HCEC 1CT (cell line): ENCODE results near the gene KLRC2.
"Not testable (repeated sequence)": the region's sequence is repeated elsewhere in the genome, so short reads cannot be mapped to it uniquely, and the experiment has no call there.

Experiments used
- DNase-seq: peaks from one replicate; pipeline ENCODE4 v3.0.0-alpha.2; 2017

Gene KLRC2

DNA sequence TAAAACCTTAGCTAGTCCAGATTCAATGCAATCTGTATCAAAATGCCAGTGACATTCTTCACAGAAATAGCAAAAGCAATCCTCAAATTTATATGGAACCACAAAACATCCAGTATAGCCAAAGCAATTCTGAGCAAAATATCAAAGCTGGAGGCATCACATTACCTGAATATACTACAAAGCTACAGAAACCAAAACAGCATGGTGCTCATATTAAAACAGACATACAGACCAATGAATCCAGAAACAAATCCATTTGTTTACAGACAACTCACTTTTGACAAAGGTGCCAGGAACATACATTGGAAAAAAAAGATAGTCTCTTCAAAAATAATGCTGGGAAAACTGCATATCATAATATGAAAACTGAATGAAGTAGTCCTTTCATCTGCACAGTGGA lies 31.0 kb downstream of the KLRC2 start:
- no peak for DNase-seq

DNA sequence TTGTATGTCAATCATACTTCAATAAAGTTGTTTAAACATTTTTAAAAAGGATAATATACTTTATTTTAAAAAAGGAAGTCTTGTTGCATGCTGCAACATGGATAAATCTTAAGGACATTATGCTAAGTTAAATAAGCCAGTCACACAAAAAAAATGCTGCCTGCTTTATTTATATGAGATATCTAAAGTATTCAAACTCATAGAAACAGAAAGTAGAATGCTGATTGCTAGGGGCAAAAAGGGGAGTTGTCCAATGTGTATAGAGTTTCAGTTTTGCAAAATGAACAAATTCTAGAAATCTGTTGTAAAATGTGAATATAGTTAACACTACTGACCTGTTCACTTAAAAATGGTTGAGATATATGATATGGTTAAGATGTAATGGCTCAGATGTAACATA lies 35.0 kb downstream of the KLRC2 start:
- DNase-seq: no peak

DNA sequence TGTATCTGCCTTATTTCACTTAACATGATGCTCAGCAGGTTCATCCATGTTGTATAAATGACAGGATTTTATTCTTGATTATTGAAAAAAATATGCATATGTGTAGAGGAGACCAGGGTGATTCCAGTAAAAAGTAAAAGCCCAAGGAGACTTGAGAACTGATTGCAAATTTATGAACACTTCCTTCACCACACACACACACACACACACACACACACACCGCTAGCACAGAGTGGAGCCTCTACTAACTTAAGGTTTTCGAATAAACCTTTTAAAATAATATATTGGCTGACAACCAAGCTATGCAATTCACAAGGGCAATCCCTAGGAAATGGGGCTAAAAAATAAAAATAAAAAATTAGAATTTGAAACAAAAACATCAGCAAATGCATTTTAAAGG lies 37.6 kb downstream of the KLRC2 start:
- no peak for DNase-seq

DNA sequence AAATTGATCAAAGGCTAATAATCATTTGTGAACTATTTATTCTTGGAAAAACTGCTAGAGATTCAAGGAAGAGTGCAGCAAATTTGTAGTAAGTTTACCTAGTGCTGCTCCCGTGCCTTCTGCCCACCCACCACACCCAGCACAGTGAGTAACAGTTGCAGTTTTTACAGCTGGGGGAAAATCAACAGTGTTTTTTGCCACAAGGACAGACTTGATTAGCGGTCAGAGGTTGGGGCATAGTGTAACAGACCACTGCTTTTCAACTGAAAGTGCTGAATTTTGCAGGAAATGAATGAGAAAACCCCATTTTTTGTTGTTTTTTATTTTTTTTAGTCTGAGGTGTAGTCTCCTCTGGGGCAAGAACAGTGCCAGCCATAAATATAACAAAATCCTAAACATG lies 38.5 kb downstream of the KLRC2 start:
- DNase-seq: no peak

DNA sequence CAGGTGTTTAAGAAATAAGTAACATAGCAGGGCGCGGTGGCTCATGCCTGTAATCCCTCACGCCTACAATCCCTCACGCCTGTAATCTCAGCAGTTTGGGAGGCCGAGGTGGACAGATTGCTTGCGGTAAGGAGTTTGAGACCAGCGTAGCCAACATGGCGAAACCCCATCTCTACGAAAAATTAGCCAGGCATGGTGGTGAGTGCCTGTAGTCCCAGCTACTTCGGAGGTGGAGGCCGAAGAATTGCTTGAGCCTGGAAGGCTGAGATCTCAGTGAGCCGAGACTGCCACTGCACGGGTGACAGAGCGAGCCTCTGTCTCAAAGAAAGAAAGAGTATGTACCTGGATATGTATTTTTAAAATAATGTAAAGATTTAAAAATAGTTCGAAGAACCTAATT lies 39.6 kb downstream of the KLRC2 start:
- DNase-seq: not testable (repeated sequence)

DNA sequence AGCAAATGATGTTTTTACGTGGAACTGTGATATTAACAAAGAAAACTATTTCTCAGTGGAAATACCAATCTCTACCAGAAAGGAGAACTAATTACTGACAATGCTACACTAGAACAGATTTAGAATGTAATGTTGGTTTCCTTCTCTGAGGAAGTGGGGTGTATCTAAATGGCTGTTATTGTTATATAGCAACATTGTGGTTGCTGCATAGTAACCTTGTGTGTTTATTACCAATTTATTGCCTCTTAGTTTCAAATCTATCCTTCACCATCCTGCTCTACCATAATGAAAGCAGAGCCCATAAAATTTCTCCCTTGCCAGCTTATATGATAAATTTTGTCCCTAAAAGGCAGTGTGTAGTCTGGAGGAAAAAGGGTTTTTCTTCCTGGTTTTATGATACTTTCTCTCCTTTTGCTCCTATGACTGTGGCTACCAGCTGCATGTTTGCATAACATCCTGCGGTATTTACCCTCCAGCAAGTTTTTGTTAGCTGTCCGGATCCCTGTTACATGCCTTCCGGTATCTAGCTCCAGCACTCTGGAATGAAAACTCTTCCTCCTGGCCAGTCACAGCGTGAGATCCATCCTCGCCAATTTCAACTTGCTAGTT lies 40.3 kb downstream of the KLRC2 start:
- peak; percentile 83 for DNase-seq

DNA sequence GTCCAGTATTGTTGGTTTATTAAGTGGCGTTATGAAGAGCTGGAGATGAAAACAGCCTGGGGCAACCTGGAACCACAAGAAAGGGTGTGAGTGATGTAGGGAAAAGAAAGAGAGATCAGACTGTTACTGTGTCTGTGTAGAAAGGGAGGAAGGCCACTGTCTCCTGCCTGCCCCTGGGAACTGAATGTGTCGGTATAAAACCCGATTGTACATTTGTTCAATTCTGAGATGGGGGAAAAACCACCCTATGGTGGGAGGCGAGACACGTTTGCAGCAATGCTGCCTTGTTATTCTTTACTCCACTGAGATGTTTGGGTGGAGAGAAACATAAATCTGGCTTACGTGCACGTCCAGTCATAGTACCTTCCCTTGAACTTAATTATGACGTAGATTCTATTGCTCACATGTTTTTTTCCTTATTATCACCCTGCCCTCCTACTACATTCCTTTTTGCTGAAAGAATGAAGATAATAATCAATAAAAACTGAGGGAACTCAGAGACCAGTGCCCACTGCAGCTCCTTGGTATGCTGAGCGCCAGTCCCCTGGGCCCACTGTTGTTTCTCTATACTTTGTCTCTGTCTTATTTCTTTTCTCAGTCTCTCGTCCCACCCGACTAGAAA lies 41.2 kb downstream of the KLRC2 start:
- not testable (repeated sequence) for DNase-seq

DNA sequence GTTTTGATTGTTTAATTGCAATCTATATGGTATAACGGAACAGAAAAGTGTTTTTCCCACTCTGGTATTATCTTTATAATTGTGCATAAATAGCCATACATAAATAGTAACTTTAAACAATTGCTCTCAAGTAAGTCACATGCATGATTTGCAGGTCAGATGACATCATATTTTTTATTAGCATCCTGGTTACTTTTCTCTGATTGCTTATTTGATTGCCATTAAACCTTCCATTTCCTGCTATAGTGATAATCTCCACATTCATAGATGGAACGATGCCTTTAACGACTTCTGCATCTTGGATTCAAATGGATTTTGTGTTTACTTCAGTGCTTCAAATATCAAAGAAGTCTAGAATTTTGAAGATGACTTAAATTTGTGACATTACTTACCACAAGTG lies 42.5 kb downstream of the KLRC2 start:
- DNase-seq: no peak

DNA sequence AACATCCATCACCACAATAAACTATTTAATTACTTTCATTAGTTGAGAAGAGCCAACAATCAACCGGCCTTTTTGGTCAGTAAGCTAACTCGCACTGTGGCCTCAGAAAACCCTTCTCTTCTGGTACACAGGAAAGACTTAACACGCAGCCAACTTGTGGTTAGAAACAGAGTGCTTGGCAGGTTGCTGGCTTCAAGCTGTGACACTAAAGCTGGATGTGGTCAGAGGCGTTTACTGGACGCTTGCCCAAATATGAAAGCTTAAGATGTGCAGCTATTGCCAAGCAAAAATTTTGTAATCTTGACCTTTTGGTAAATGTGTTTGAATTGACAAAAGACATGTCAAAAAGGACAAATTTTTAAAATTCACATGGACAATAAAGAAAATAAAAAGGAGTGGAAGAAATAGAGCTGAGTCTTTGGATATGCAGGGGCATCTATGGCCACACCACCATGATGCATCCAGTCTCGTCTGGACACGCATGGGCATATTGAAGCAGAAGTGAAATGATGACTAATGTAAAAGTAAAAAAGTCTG lies 43.3 kb downstream of the KLRC2 start:
- peak; percentile 93 for DNase-seq

DNA sequence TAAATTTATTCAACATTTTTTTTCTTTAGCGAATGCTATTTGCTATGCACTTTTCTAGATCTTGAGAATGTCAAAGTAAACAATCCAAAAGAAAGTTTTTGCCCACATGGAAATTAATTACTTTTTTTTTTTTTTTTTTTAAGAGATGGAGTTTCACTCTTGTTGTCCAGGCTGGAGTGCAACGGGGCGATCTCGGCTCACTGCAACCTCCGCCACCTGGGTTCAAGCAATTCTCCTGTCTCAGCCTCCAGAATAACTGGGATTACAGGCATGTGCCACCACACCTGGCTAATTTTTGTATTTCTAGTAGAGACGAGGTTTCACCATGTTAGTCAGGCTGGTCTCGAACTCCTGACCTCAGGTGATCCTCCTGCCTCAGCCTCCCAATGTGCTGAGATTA lies 44.8 kb downstream of the KLRC2 start:
- not testable (repeated sequence) for DNase-seq

DNA sequence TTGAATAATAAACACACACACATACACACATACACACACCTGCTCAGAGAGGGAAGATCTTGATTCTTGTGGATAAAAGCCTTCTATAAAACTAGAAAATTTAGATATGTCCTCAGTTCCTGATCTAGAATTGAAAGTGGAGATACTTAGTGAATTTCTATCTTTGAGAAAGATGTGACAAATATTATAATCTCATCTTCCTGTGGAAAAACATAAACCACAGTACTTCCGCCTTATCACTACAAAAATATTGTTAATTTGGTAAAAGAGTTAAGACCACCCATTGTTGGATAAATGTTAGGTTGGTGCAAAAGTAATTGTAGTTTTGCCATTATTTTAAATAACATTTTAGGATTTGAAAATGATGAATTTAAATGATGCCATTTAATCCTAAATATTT lies 45.9 kb downstream of the KLRC2 start, which contains the start of gene KLRK1:
KLRK1 (minus strand) TSS at position 138 of the 400 bp plus-strand sequence. CDS start 1,231 bp downstream, outside the sequence.
- no peak for DNase-seq

DNA sequence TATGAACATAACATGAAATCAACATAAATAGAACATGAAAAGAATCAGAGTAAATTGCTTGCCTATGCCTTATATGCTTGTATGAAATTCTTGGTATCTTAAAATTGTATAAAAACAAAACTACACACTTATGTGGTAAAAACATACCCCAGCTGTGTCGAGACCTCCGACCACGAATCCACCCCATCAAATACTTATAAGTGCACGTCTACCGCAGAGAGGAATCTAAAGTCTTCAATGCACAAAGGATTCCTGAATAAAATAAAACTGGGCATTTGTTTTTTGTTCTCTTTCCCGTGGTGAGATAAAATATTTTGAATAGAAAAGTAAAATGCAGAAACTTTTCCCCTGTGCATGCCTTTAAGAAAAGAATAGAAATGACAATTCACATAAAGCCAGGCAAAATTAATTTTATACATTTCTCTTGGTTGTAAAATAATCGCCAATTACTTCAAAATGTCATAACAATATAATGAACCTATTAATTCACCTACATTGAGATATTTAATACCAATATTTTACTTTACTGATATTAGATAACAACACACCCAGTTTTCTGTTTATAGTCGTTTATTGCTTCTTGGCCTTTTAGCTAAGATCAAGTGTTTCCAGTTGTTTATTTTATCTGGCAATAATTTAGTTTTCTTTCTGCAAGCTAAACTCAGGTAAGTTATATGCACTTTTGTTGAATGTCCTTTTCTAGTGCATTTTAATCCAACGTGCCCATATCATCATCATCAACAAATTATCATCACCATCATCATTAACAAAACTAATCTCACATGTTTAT lies 47.0 kb downstream of the KLRC2 start:
- DNase-seq: no peak

DNA sequence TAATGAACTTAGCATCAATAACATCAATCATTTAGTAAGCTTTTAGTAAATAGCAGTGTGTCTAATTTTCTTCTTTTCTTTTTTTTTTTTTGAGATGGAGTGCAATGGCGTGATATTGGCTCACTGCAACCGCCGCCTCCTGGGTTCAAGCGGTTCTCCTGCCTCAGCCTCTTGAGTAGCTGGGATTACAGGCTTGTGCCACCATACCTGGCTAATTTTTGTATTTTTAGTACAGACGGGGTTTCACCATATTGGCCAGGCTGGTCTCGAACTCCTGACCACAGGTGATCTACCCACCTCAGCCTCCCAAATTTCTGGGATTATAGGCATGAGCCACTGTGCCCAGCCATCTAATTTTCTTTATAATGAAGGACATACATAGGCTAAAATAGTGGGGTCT lies 48.3 kb downstream of the KLRC2 start:
- not testable (repeated sequence) for DNase-seq

DNA sequence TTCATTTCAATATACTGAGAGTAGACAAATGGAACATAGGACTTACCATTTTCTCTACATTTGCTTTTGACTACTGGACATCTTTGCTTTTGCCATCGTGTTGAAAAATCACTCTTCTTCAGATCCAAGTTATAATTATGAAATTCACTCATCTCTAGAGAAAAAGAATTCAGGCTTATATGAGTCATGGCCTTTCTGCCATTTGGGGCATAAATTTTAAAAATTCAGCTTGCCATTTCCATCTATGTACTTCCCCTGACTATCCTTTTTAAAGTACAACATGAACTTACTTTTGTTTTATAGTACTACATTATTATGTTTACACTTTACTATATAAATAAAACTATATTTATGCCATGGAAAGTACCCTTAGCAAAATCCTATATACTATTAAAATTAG lies 49.0 kb downstream of the KLRC2 start:
- DNase-seq: peak; percentile 46

DNA sequence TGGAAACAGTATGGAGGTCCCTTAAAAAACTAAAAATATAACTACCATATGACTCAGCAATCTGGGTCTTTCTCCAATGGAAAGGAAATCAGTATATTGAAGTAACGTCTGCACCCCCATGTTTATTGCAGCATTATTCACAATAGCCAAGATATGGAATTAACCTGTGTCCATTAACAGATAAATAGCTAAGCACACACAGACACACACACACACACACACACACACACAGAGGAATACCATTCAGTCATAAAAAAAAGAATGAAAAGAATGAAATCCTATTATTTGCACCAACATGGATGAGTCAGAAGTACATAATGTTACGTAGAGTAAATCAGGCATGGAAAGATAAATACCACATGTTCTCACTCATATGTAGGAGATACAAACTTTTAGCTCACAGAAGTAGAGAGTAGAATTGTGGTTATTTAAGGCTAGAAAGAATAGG lies 50.6 kb downstream of the KLRC2 start:
- peak; percentile 95 for DNase-seq

DNA sequence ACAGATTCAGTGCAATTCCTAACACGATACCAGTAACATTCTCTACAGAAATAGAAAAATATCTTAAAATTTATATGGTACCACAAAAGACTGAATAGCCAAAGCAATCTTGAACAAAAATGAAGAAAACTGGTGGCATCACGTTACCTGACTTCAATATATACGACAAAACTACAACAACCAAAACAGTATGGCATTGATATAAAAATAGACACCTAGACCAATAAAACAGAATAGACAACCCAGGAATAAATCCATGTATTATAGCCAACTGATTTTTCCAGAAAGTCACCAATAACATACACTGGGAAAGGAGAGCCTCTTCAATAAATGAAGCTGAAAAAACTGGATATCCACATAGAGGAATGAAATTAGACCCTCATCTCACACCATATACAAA lies 51.6 kb downstream of the KLRC2 start:
- DNase-seq: no peak

DNA sequence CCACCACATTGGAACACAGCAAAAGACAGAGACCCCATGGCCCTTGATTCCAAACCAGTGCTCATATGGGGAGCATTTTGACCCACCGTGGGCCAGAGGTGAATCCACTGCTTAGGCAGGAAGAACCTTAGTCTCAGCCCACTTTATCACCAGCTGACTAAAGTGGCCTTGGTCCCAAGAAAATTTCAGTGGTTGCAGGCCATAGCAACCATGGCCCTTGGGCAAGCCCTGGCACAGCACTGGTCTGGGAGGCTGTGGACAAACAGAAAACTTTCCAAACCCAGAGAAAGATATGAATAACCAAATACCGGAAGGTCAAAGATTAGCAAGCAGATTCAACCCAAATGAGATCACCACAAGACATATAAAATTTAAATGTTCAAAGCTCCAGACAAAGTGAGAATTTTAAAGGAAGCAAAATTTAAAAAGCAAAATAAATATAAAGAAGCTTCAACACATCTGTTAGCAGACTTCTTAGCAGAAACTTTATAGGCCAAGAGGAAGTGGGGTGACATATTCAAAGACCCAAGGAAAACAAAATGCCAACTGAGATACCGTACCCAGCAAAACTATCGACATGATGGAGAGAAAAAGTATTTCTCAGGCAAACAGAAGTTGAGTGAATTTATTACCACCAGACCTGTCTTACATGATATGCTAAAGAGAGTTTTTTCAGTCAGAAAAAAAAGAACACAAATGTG lies 53.7 kb downstream of the KLRC2 start:
- no peak for DNase-seq
